Ascending aorta (tissue), 2 donors: ENCODE results near the gene GPX4. TPM values are rescaled to one million over a fixed set of nuclear protein-coding genes. Genes with fewer than 3 reads are reported as not detected.

Experiments used
- DNase-seq, 2 donors: peaks; one replicate each; pipeline ENCODE4 v3.0.0-alpha.2; 2019; ENCODE audit warnings: low spot score in 2 of 2
- H3K27ac ChIP-seq, 2 donors: fragments of 200-600 bp; sonication (generic); one replicate each; pipeline ENCODE4 v1.5.1; 2016 to 2017; ENCODE audit warnings: mild to moderate bottlenecking in 1 of 2
- H3K27me3 ChIP-seq: fragments of 200-600 bp; sonication (generic); one replicate; pipeline ENCODE4 v1.5.1; 2017
- H3K36me3 ChIP-seq, 2 donors: fragments of 200-600 bp; sonication (generic); one replicate each; pipeline ENCODE4 v1.5.1; 2016
- H3K4me1 ChIP-seq, 2 donors: fragments of 200-600 bp; sonication (generic); one replicate each; pipeline ENCODE4 v1.5.1; 2016 to 2017; ENCODE audit warnings: mild to moderate bottlenecking in 1 of 2
- H3K4me3 ChIP-seq, 2 donors: fragments of 200-600 bp; sonication (generic); one replicate each; pipeline ENCODE4 v1.5.1; 2016 to 2017; ENCODE audit warnings: mild to moderate bottlenecking in 1 of 2
- H3K9me3 ChIP-seq, 2 donors: fragments of 200-600 bp; sonication (generic); one replicate each; pipeline ENCODE4 v1.5.1; 2016
- intact Hi-C: fragments of 100-400 bp; cut with DNase I; formaldehyde crosslinking; loops from one replicate; pipeline ENCODE4 v1.15.1; 2023
- total RNA-seq: library from RNA; depleted of rRNA; stranded (reverse); fragments of >200 nt; gene quantifications from one replicate; pipeline ENCODE4 v1.1.0, GENCODE V29; 2016
- TF ChIP-seq, protein P1 (sequence below), 3 experiments: fragments of 200-600 bp in 2 of 3; fragments of 450-650 bp in 1 of 3; sonication (generic) in 2 of 3; IDR thresholded peaks; one replicate each; pipeline ENCODE4 v1.5.1; 2016 to 2019; ENCODE audit warnings: antibody characterized with exemption in 3 of 3, mild to moderate bottlenecking in 1 of 3, moderate library complexity in 1 of 3

Gene GPX4
- total RNA-seq, 1 donor from 2014 or later = 348 TPM

DNA sequence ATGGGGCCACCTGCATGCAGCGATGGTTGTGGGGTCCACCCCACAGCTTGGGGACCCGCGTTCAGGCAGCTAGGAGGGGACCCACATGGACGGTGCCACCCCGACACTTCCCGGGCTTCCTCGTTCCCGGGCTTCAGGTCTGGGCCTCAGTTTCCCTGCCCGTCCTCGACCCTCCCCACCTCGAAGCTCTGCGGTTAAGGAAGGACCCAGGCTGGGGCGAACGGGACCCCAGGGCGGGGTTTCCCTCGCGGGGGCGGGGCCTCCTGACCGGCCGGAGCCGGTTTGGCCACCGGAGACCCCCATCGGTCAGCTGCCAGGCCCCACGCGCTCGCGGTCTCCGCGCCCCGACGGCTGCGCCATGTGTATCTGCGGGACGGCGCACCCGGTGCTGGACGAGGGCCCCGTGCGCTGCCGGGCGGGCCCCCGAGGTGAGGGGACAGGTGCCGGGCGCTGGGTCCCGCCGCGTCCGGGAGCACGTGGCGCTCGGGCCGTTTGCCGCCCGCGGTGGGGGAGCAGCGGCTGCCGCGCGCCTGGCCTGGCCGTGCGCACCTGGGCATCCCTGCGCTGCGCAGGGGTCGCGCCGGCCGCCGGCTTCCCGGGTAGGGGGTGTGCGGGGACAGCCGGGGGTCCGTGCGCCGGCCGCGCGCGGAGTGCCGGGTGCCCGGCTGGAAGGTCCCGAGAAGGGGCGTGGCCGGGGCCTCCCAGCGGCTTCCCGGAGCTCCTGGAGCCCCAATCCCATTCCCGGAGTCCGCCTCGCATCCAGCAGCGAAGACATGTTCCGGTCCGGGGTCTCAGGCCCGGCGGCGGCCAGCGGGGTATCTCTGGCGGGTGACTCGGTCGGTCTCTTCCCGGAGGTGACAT, 32.6 kb upstream of the GPX4 start:
- no peaks in the 10 kb centered on the region for H3K9me3 ChIP-seq
- H3K4me1 ChIP-seq = peaks cover 8 to 14% of the 10 kb centered on the region in 2 donors
- H3K36me3 ChIP-seq = no peaks in the 10 kb centered on the region
- DNase-seq = no peak
- intact Hi-C loops = no loop called here
- no peak overlapping the region for H3K27ac ChIP-seq
- peaks cover 21% of the 10 kb centered on the region for H3K27me3 ChIP-seq
- peak overlapping the region; percentile 4 to 12 for H3K4me3 ChIP-seq
- TF ChIP-seq, protein P1, sequence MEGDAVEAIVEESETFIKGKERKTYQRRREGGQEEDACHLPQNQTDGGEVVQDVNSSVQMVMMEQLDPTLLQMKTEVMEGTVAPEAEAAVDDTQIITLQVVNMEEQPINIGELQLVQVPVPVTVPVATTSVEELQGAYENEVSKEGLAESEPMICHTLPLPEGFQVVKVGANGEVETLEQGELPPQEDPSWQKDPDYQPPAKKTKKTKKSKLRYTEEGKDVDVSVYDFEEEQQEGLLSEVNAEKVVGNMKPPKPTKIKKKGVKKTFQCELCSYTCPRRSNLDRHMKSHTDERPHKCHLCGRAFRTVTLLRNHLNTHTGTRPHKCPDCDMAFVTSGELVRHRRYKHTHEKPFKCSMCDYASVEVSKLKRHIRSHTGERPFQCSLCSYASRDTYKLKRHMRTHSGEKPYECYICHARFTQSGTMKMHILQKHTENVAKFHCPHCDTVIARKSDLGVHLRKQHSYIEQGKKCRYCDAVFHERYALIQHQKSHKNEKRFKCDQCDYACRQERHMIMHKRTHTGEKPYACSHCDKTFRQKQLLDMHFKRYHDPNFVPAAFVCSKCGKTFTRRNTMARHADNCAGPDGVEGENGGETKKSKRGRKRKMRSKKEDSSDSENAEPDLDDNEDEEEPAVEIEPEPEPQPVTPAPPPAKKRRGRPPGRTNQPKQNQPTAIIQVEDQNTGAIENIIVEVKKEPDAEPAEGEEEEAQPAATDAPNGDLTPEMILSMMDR (IDR thresholded peaks at IDR 0.05) = no peak

DNA sequence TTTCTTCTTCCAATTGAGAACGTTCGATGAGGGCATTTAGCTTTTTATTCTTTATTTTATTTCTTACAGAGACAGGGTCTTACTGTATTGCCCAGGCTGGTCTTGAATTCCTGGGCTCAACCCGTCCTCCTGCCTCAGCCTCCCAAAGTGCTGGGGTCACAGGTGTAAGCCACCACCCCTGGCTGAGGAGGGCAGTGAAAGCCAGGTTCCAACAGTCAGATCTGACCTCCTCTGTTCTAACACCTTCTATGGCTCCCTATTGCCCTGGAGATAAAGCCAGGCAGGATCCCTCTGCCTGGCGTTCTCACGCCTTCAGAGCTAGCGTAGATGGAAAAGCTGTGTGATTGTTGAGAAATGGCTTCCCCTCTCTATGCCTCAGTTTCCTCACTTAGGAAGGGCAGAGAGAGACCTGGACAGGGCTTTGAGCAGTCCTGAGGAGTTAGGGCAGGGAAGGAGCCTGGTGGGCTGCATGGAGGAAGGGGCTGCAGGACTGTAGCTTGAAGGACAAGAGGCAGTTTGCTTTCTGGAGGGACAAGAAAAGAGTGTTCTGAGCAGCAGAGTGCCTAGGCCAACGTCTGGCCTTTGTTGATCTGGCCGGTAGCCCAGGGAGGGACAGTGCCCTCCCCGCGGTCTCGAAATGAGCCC, 31.3 kb upstream of the GPX4 start:
- intact Hi-C loops = no loop called here
- no peaks in the 10 kb centered on the region for H3K9me3 ChIP-seq
- no peak overlapping the region for H3K4me3 ChIP-seq
- peaks cover 16% of the 10 kb centered on the region for H3K27me3 ChIP-seq
- TF ChIP-seq, protein P1 (IDR thresholded peaks at IDR 0.05) = no peak
- DNase-seq = no peak
- H3K4me1 ChIP-seq = peaks cover 0 to 5% of the 10 kb centered on the region in 2 donors
- no peak overlapping the region for H3K27ac ChIP-seq
- no peaks in the 10 kb centered on the region for H3K36me3 ChIP-seq

DNA sequence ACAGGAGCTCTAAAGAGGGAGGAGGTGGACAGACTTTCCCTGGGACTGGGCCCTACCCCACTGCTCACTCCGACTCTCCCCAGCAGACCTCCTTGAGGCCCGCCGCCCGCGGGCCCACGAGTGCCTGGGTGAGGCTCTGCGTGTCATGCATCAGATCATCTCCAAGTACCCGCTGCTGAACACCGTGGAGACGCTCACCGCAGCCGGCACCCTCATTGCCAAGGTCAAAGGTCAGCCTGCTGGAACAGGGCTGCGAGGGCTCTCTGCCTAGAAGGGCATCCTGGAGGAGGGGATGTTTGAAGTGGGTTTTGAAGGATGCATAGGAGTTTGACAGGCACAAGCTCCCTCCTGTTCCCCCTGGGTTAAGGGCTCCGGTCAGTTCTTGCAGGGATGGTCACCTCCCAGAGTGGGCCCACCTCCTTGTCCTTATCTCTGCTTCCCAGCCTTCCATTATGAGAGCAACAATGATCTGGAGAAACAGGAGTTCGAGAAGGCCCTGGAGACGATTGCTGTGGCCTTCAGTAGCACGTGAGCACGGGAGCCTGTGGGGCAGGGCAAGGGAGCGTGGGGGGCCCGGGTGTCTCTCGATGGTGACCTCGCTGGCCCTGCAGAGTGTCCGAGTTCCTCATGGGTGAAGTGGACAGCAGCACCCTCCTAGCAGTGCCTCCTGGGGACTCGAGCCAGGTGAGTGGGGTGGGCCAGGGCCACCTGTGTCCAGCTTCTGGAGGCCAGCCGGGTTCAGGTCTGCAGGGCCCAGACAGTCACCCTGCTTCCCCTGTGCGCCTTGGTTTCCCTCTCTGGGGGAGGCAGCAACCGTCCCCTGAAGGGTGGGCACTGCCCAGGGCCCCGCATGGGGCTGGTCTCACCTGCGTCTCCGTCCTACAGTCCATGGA, 30.5 kb upstream of the GPX4 start:
- intact Hi-C loops = no loop called here
- H3K4me3 ChIP-seq = no peak overlapping the region
- DNase-seq = no peak
- H3K36me3 ChIP-seq = no peaks in the 10 kb centered on the region
- H3K9me3 ChIP-seq = no peaks in the 10 kb centered on the region
- H3K4me1 ChIP-seq = peaks cover 0 to 5% of the 10 kb centered on the region in 2 donors
- TF ChIP-seq, protein P1 (IDR thresholded peaks at IDR 0.05) = no peak
- peaks cover 11% of the 10 kb centered on the region for H3K27me3 ChIP-seq
- H3K27ac ChIP-seq = no peak overlapping the region

DNA sequence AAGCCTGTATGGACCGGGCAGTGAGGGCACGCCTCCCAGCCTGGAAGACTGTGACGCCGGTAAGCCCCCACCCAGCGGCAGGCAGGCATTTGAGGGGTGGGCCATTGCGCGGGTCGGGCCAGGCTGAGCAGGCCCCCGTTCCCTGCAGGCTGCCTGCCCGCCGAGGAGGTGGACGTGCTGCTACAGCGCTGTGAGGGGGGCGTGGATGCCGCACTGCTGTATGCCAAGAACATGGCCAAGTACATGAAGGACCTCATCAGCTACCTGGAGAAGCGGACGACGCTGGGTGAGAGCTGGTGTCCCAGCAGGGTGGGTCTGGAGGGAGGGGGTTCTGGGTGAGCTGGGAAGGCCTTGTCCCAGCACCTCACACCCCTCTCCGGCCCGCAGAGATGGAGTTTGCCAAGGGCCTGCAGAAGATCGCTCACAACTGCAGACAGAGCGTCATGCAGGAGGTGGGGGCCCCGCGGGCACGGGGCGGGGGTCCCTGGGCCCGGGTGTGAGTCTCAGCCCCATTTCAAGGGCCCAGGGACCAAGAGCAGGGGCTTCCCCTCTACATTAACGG, 29.8 kb upstream of the GPX4 start:
- H3K27me3 ChIP-seq = peaks cover 4% of the 10 kb centered on the region
- H3K27ac ChIP-seq = no peak overlapping the region
- no peaks in the 10 kb centered on the region for H3K36me3 ChIP-seq
- peaks cover 0 to 5% of the 10 kb centered on the region in 2 donors for H3K4me1 ChIP-seq
- intact Hi-C loops = no loop called here
- no peaks in the 10 kb centered on the region for H3K9me3 ChIP-seq
- DNase-seq = no peak
- no peak overlapping the region for H3K4me3 ChIP-seq
- TF ChIP-seq, protein P1 (IDR thresholded peaks at IDR 0.05) = no peak
